CD14-positive monocyte (primary cell): ENCODE data around the gene LRRC37A2. TPM values are rescaled to one million over a fixed set of nuclear protein-coding genes. Genes with fewer than 3 reads are reported as not detected.
"Not testable (repeated sequence)": the region's sequence is repeated elsewhere in the genome, so short reads cannot be mapped to it uniquely, and the experiment has no call there.

Experiments used
- DNase-seq, 3 donors: peaks; one replicate each; pipeline ENCODE4 v3.0.0-alpha.2; 2011 to 2022
- H2AFZ ChIP-seq: 2 replicates; pipeline ENCODE4 v1.6.0; 2012; ENCODE audit warnings: mild to moderate bottlenecking, low read depth, low read length, inconsistent platforms; ENCODE audit not compliant: insufficient read depth, poor library complexity, severe bottlenecking
- H3K27ac ChIP-seq, 2 donors: 1 replicate in 1 of 2; 2 replicates in 1 of 2; pipeline ENCODE4 v1.5.1; 2012 to 2013; ENCODE audit warnings: low read length in 2 of 2, control low read depth in 1 of 2, inconsistent platforms in 1 of 2, low read depth in 1 of 2, mild to moderate bottlenecking in 1 of 2
- H3K27me3 ChIP-seq, 2 donors: one replicate each; pipeline versions ENCODE4 v1.6.0 to v1.6.1; 2011 to 2013; ENCODE audit warnings: low read length in 2 of 2; ENCODE audit not compliant: control insufficient read depth in 2 of 2, insufficient read depth in 2 of 2
- H3K36me3 ChIP-seq, 2 donors: replicated peaks in 1 of 2; 1 replicate in 1 of 2; 2 replicates in 1 of 2; pipeline versions ENCODE4 v1.5.1 to v1.6.1; 2012 to 2013; ENCODE audit warnings: low read length in 2 of 2, control low read depth in 1 of 2, inconsistent platforms in 1 of 2, mild to moderate bottlenecking in 1 of 2; ENCODE audit not compliant: insufficient read depth in 2 of 2, control insufficient read depth in 1 of 2
- H3K4me1 ChIP-seq, 2 donors: 1 replicate in 1 of 2; 2 replicates in 1 of 2; pipeline versions ENCODE4 v1.5.1 to v1.6.1; 2012 to 2013; ENCODE audit warnings: low read length in 2 of 2, control low read depth in 1 of 2, inconsistent platforms in 1 of 2, mild to moderate bottlenecking in 1 of 2, moderate library complexity in 1 of 2; ENCODE audit not compliant: insufficient read depth in 2 of 2, control insufficient read depth in 1 of 2
- H3K4me2 ChIP-seq: replicated peaks from 2 replicates; pipeline ENCODE3; 2012; ENCODE audit warnings: low read length, moderate library complexity, mild to moderate bottlenecking; ENCODE audit not compliant: poor library complexity, severe bottlenecking; ENCODE audit errors: extremely low read depth
- H3K4me3 ChIP-seq, 3 experiments: fragments of 200-600 bp in 1 of 3; sonication (generic) in 1 of 3; replicated peaks in 1 of 3; 1 replicate in 2 of 3; 2 replicates in 1 of 3; pipeline ENCODE4 v1.5.1; 2011 to 2013; ENCODE audit warnings: low read length in 3 of 3, mild to moderate bottlenecking in 3 of 3, control low read depth in 2 of 3, low read depth in 2 of 3, inconsistent platforms in 1 of 3, moderate library complexity in 1 of 3
- H3K79me2 ChIP-seq: 2 replicates; pipeline ENCODE4 v1.6.0; 2012; ENCODE audit warnings: mild to moderate bottlenecking, control low read depth, inconsistent platforms, low read length, moderate library complexity; ENCODE audit not compliant: insufficient read depth
- H3K9ac ChIP-seq: 2 replicates; pipeline ENCODE4 v1.6.0; 2017; ENCODE audit warnings: low read length, mild to moderate bottlenecking; ENCODE audit not compliant: insufficient read depth, poor library complexity, severe bottlenecking
- H3K9me3 ChIP-seq, 2 donors: replicated peaks in 1 of 2; 1 replicate in 1 of 2; 2 replicates in 1 of 2; pipeline versions ENCODE4 v1.5.1 to v1.6.1; 2012 to 2013; ENCODE audit warnings: low read length in 2 of 2, control low read depth in 1 of 2; ENCODE audit not compliant: control insufficient read depth in 1 of 2, insufficient read depth in 1 of 2
- H4K20me1 ChIP-seq: 2 replicates; pipeline ENCODE4 v1.6.0; 2012; ENCODE audit warnings: mild to moderate bottlenecking, low read length, control low read depth, moderate library complexity; ENCODE audit not compliant: insufficient read depth
- H3K27ac Mint-ChIP-seq, 7 donors: one replicate each; pipeline ENCODE4 v1.8.0; 2020; ENCODE audit warnings: mild to moderate bottlenecking in 7 of 7, mixed read lengths in 7 of 7, moderate library complexity in 6 of 7, inconsistent platforms in 2 of 7
- H3K27me3 Mint-ChIP-seq, 3 donors: one replicate each; pipeline ENCODE4 v1.8.0; 2021 to 2022; ENCODE audit warnings: low read depth in 3 of 3, mild to moderate bottlenecking in 3 of 3, mixed read lengths in 3 of 3, moderate library complexity in 3 of 3, inconsistent platforms in 1 of 3
- H3K36me3 Mint-ChIP-seq, 2 donors: one replicate each; pipeline ENCODE4 v1.8.0; 2020; ENCODE audit warnings: mixed read lengths in 2 of 2, inconsistent platforms in 1 of 2, mild to moderate bottlenecking in 1 of 2
- H3K4me1 Mint-ChIP-seq: one replicate; pipeline ENCODE4 v1.8.0; 2020; ENCODE audit warnings: mild to moderate bottlenecking, mixed read lengths
- H3K4me3 Mint-ChIP-seq, 2 donors: one replicate each; pipeline ENCODE4 v1.8.0; 2020; ENCODE audit warnings: mild to moderate bottlenecking in 2 of 2, mixed read lengths in 2 of 2, moderate library complexity in 1 of 2
- H3K9me3 Mint-ChIP-seq, 7 donors: one replicate each; pipeline ENCODE4 v1.8.0; 2020 to 2022; ENCODE audit warnings: mixed read lengths in 7 of 7, mild to moderate bottlenecking in 6 of 7, moderate library complexity in 6 of 7, inconsistent platforms in 2 of 7
- WGBS: methylation state at CpG from one replicate; pipeline ENCODE4 v1.1.5; 2013; ENCODE audit warnings: missing lambda C conversion rate; ENCODE audit not compliant: insufficient coverage; 5-methylcytosine and 5-hydroxymethylcytosine counted together
- intact Hi-C, 2 donors: fragments of 100-400 bp; cut with micrococcal nuclease; formaldehyde crosslinking; loops; one replicate each; pipeline versions ENCODE4 v1.15.0 to v1.15.1; 2023
- polyA plus RNA-seq, 3 donors: library from polyadenylated mRNA; depleted of rRNA in 1 of 3; unstranded in 2 of 3; stranded (reverse) in 1 of 3; fragments of 300-500 nt in 2 of 3; fragments of >200 nt in 1 of 3; fragmentation: Illumina TruSeq in 2 of 3; gene quantifications; 1 replicate in 2 of 3; 2 replicates in 1 of 3; pipeline ENCODE4 v1.2.3, GENCODE V29; 2012 to 2021

The LRRC37A2 gene
- polyA plus RNA-seq, 3 donors: 1.7 to 22.9 (median 2.1) TPM

DNA sequence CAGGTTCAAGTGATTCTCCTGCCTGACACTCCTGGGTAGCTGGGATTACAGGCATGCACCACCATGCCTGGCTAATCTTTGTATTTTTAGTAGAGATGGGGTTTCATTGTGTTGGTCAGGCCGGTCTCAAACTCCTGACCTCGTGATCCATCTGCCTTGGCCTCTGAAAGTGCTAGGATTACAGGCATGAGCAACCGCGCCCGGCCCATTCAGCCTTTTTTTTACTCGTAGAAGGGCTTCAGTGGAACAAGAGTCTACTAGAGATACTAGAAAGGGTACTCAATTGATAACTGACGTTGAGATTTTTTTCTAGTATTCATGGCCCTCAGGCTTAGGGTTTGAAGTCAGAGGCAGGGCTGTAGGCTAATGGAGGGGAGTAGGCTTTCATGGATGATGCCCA, 6.4 kb upstream of the LRRC37A2 start:
- H3K9me3 ChIP-seq, H3K4me3 ChIP-seq, H3K9ac ChIP-seq, H3K27me3 ChIP-seq, H3K4me3 Mint-ChIP-seq, H3K9me3 Mint-ChIP-seq, H2AFZ ChIP-seq, H3K4me1 ChIP-seq, H3K4me2 ChIP-seq, intact Hi-C loops, DNase-seq, H3K27me3 Mint-ChIP-seq, H3K27ac ChIP-seq, H3K4me1 Mint-ChIP-seq, H3K27ac Mint-ChIP-seq: not testable (repeated sequence)
- peaks cover 20% of the 10 kb centered on the region for H3K79me2 ChIP-seq
- H3K36me3 ChIP-seq: peaks cover 12 to 14% of the 10 kb centered on the region in 2 donors
- peaks cover 15% of the 10 kb centered on the region for H4K20me1 ChIP-seq
- no CpG with 5 or more reads among the region's 7 CpGs for WGBS
- H3K36me3 Mint-ChIP-seq: peaks cover 4 to 16% of the 10 kb centered on the region in 2 donors

DNA sequence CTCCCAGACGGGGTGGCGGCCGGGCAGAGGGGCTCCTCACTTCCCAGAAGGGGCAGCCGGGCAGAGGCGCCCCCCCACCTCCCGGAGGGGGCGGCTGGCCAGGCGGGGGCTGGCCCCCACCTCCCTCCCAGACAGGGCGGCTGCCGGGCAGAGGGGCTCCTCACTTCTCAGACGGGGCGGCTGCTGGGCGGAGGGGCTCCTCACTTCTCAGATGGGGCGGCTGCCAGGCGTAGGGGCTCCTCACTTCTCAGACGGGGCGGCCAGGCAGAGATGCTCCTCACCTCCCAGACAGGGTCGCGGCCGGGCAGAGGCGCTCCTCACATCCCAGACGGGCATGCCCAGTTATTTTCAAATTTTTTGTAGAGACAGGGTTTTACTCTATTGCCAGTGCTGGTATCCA, 22.4 kb downstream of the LRRC37A2 start:
- H3K27ac ChIP-seq, H3K36me3 ChIP-seq, H3K9me3 ChIP-seq, H3K79me2 ChIP-seq, H2AFZ ChIP-seq, H3K4me1 Mint-ChIP-seq, H3K9me3 Mint-ChIP-seq, intact Hi-C loops, H3K9ac ChIP-seq, H3K4me1 ChIP-seq, H3K4me3 Mint-ChIP-seq, H3K27ac Mint-ChIP-seq, H3K36me3 Mint-ChIP-seq, H3K4me3 ChIP-seq, H3K4me2 ChIP-seq, H3K27me3 Mint-ChIP-seq, H4K20me1 ChIP-seq, H3K27me3 ChIP-seq: not testable (repeated sequence)
- DNase-seq: peak in 1 of 3 donors; percentile 0
- 100% methylated on average over 4 of the region's 22 CpGs for WGBS

- H3K9ac ChIP-seq, intact Hi-C loops, H3K4me2 ChIP-seq, H4K20me1 ChIP-seq, H3K36me3 ChIP-seq, H3K27ac ChIP-seq, H3K27ac Mint-ChIP-seq, H2AFZ ChIP-seq, H3K36me3 Mint-ChIP-seq, H3K27me3 Mint-ChIP-seq, H3K4me1 Mint-ChIP-seq, H3K4me3 ChIP-seq, H3K4me1 ChIP-seq, H3K4me3 Mint-ChIP-seq, DNase-seq, H3K27me3 ChIP-seq, H3K9me3 Mint-ChIP-seq, H3K9me3 ChIP-seq, H3K79me2 ChIP-seq: not testable (repeated sequence)
- 80% methylated on average over 1 of the region's 10 CpGs for WGBS
Observed at GRCh38 chr17:46548607-46549006, 36.3 kb downstream of the LRRC37A2 start.

- H3K4me1 ChIP-seq, H3K9me3 Mint-ChIP-seq, H3K36me3 Mint-ChIP-seq, H3K27me3 Mint-ChIP-seq, H3K9me3 ChIP-seq, H3K27me3 ChIP-seq, H3K4me3 ChIP-seq, DNase-seq, H3K4me2 ChIP-seq, H2AFZ ChIP-seq, H3K79me2 ChIP-seq, H3K36me3 ChIP-seq, intact Hi-C loops, H3K27ac ChIP-seq, H3K27ac Mint-ChIP-seq, H3K4me1 Mint-ChIP-seq, H4K20me1 ChIP-seq, H3K9ac ChIP-seq, H3K4me3 Mint-ChIP-seq: not testable (repeated sequence)
- WGBS: no CpG with 5 or more reads among the region's 20 CpGs
Observed at GRCh38 chr17:46559155-46559554, 46.9 kb downstream of the LRRC37A2 start.
